Peyer's patch (tissue), 4 donors: ENCODE data around the gene RBM17.

Experiments used
- POLR2A ChIP-seq, 2 donors: fragments of 450-650 bp; IDR thresholded peaks; one replicate each; pipeline ENCODE4 v1.5.1; 2017; ENCODE audit warnings: antibody characterized with exemption in 2 of 2, mild to moderate bottlenecking in 2 of 2, moderate library complexity in 2 of 2
- TF ChIP-seq, protein P1 (sequence below), 6 experiments: fragments of 450-650 bp in 4 of 6; fragments of 200-600 bp in 2 of 6; sonication (generic) in 1 of 6; IDR thresholded peaks; one replicate each; pipeline ENCODE4 v1.5.1; 2017 to 2019; ENCODE audit warnings: antibody characterized with exemption in 6 of 6, mild to moderate bottlenecking in 3 of 6, moderate library complexity in 1 of 6

DNA sequence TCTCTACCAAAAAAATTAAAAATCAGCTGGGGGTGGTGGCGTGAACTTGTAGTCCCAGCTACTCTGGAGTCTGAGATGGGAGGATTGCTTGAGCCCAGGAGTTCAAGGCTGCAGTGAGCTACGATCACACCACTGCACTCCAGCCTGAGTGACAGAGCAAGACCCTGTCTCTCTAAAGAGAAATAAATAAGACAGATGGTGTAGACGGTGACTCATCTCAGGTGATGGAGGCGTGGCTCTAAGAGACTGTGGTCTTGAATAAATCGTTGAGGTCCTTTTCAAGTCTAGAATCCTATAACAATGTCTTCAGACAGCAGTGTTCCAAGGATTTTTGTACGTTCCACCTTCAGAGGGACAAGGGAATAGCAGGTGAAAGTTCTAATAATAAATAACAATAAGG lies 60.1 kb downstream of the RBM17 start:
- TF ChIP-seq, protein P1, sequence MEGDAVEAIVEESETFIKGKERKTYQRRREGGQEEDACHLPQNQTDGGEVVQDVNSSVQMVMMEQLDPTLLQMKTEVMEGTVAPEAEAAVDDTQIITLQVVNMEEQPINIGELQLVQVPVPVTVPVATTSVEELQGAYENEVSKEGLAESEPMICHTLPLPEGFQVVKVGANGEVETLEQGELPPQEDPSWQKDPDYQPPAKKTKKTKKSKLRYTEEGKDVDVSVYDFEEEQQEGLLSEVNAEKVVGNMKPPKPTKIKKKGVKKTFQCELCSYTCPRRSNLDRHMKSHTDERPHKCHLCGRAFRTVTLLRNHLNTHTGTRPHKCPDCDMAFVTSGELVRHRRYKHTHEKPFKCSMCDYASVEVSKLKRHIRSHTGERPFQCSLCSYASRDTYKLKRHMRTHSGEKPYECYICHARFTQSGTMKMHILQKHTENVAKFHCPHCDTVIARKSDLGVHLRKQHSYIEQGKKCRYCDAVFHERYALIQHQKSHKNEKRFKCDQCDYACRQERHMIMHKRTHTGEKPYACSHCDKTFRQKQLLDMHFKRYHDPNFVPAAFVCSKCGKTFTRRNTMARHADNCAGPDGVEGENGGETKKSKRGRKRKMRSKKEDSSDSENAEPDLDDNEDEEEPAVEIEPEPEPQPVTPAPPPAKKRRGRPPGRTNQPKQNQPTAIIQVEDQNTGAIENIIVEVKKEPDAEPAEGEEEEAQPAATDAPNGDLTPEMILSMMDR (IDR thresholded peaks at IDR 0.05): no peak
- no peak for TF ChIP-seq POLR2A (IDR thresholded peaks at IDR 0.05)
